SK-N-SH (cell line): ENCODE measurements around the gene PTPRG. TPM values are rescaled to one million over a fixed set of nuclear protein-coding genes. Genes with fewer than 3 reads are reported as not detected.

Source experiments
- CTCF ChIA-PET: fragments of 300-600, 350-600 bp; formaldehyde crosslinking; extraction: SDS; loops from one replicate; lab custom pipeline; 2021; lab: Yijun Ruan, JAX
- POLR2A ChIA-PET: fragments of 350-600 bp; sonication (Branson Sonifier 250); formaldehyde crosslinking; extraction: SDS; loops from one replicate; lab custom pipeline; 2020; ENCODE audit warnings: antibody characterized with exemption, inconsistent platforms; lab: Yijun Ruan, JAX
- DNase-seq: peaks from one replicate; pipeline ENCODE4 v3.0.0; 2012
- H2AFZ ChIP-seq: fragments of 200-600 bp; sonication (generic); 2 replicates; pipeline ENCODE4 v1.8.1; 2016; ENCODE audit warnings: antibody characterized with exemption, mild to moderate bottlenecking, low read depth
- H3F3A ChIP-seq: fragments of 200-600 bp; sonication (generic); replicated peaks from 2 replicates; pipeline ENCODE3; 2016; ENCODE audit warnings: antibody characterized with exemption, mild to moderate bottlenecking; ENCODE audit not compliant: insufficient read depth
- H3K27ac ChIP-seq, 2 experiments: fragments of 200-500 bp in 1 of 2; fragments of 200-600 bp in 1 of 2; sonication (Bioruptor generic) in 1 of 2; sonication (generic), shearing (Covaris generic) in 1 of 2; 2 replicates each; pipeline versions ENCODE4 v1.5.1 to v1.6.1; 2014 to 2016; ENCODE audit warnings: low read depth in 2 of 2, inconsistent platforms in 1 of 2, low read length in 1 of 2, mild to moderate bottlenecking in 1 of 2, mixed read lengths in 1 of 2
- H3K27me3 ChIP-seq: fragments of 200-600 bp; sonication (generic), shearing (Covaris generic); 2 replicates; pipeline ENCODE4 v1.6.1; 2016; ENCODE audit warnings: mixed run types; ENCODE audit not compliant: insufficient read depth
- H3K36me3 ChIP-seq, 2 experiments: fragments of 200-500 bp in 1 of 2; fragments of 200-600 bp in 1 of 2; sonication (Bioruptor generic) in 1 of 2; sonication (generic) in 1 of 2; replicated peaks in 1 of 2; 2 replicates each; pipeline versions ENCODE3 to v1.5.1; 2014 to 2016; ENCODE audit warnings: low read length in 1 of 2, mild to moderate bottlenecking in 1 of 2; ENCODE audit not compliant: insufficient read depth in 2 of 2, control insufficient read depth in 1 of 2
- H3K4me1 ChIP-seq, 2 experiments: fragments of 200-500 bp in 1 of 2; fragments of 200-600 bp in 1 of 2; sonication (Bioruptor generic) in 1 of 2; sonication (generic), shearing (Covaris generic) in 1 of 2; 2 replicates each; pipeline versions ENCODE4 v1.5.1 to v1.6.1; 2014 to 2016; ENCODE audit warnings: low read depth in 1 of 2, low read length in 1 of 2, mixed run types in 1 of 2; ENCODE audit not compliant: insufficient read depth in 2 of 2, control insufficient read depth in 1 of 2
- H3K4me2 ChIP-seq: fragments of 200-600 bp; sonication (generic), shearing (Covaris generic); 2 replicates; pipeline ENCODE4 v1.6.1; 2017; ENCODE audit warnings: mixed run types
- H3K4me3 ChIP-seq, 2 experiments: fragments of 200-500 bp in 1 of 2; fragments of 200-600 bp in 1 of 2; sonication (Bioruptor generic) in 1 of 2; sonication (generic), shearing (Covaris generic) in 1 of 2; 2 replicates each; pipeline versions ENCODE4 v1.5.1 to v1.8.1; 2014 to 2016; ENCODE audit warnings: low read depth in 2 of 2, inconsistent platforms in 1 of 2, low read length in 1 of 2, mild to moderate bottlenecking in 1 of 2, mixed read lengths in 1 of 2, moderate library complexity in 1 of 2
- H3K79me2 ChIP-seq: fragments of 200-600 bp; sonication (generic); 2 replicates; pipeline ENCODE4 v1.8.1; 2017; ENCODE audit warnings: mild to moderate bottlenecking; ENCODE audit not compliant: insufficient read depth
- H3K9ac ChIP-seq: fragments of 200-600 bp; sonication (generic); 2 replicates; pipeline ENCODE4 v1.6.1; 2017; ENCODE audit warnings: mixed run types
- H3K9me2 ChIP-seq: fragments of 200-600 bp; sonication (generic); 2 replicates; pipeline ENCODE4 v1.6.1; 2017; ENCODE audit warnings: mixed run types
- H3K9me3 ChIP-seq: fragments of 200-600 bp; sonication (generic); 2 replicates; pipeline ENCODE4 v1.6.1; 2017; ENCODE audit warnings: mixed run types, mild to moderate bottlenecking, moderate library complexity
- H4K20me1 ChIP-seq: fragments of 200-600 bp; sonication (generic); 2 replicates; pipeline ENCODE4 v1.6.1; 2017; ENCODE audit warnings: mild to moderate bottlenecking, mixed run types; ENCODE audit not compliant: insufficient read depth
- EZH2phosphoT487 ChIP-seq: fragments of 200-600 bp; sonication (generic); IDR thresholded peaks from 2 replicates; pipeline ENCODE4 v1.6.1; 2017; ENCODE audit warnings: low read depth, mixed run types, mild to moderate bottlenecking, antibody characterized with exemption, moderate library complexity, borderline replicate concordance
- FOSL2 ChIP-seq: IDR thresholded peaks from 2 replicates; pipeline ENCODE4 v1.4.0; 2012; ENCODE audit warnings: low read depth, mild to moderate bottlenecking, moderate library complexity, borderline replicate concordance
- FOXJ3 ChIP-seq: sonication (generic); formaldehyde crosslinking; IDR thresholded peaks from 2 replicates; pipeline ENCODE4 v1.5.1; 2020; ENCODE audit warnings: mild to moderate bottlenecking, missing genetic modification reagents
- GABPA ChIP-seq: IDR thresholded peaks from 2 replicates; pipeline ENCODE4 v1.4.0; 2012; ENCODE audit warnings: low read depth, mild to moderate bottlenecking
- JUND ChIP-seq: IDR thresholded peaks from 2 replicates; pipeline ENCODE4 v1.4.0; 2012
- NFIC ChIP-seq: IDR thresholded peaks from 2 replicates; pipeline ENCODE4 v1.4.0; 2012; ENCODE audit warnings: borderline replicate concordance
- NRF1 ChIP-seq: IDR thresholded peaks from 2 replicates; pipeline ENCODE4 v1.6.1; 2012; ENCODE audit warnings: low read depth, mild to moderate bottlenecking, low read length
- POLR2AphosphoS5 ChIP-seq: IDR thresholded peaks from 2 replicates; pipeline ENCODE4 v1.6.1; 2012; ENCODE audit warnings: low read depth, low read length
- RAD21 ChIP-seq: IDR thresholded peaks from 2 replicates; pipeline ENCODE4 v1.6.1; 2012; ENCODE audit warnings: mild to moderate bottlenecking, low read length
- RFX5 ChIP-seq: IDR thresholded peaks from 2 replicates; pipeline ENCODE4 v1.6.1; 2012; ENCODE audit warnings: mild to moderate bottlenecking, improper control_type of control experiment, low read length
- RXRA ChIP-seq: IDR thresholded peaks from 2 replicates; pipeline ENCODE4 v1.4.0; 2012; ENCODE audit warnings: low read depth, mild to moderate bottlenecking, borderline replicate concordance
- SIN3A ChIP-seq: IDR thresholded peaks from 2 replicates; pipeline ENCODE4 v1.6.1; 2012; ENCODE audit warnings: low read depth, mild to moderate bottlenecking, low read length, moderate library complexity, borderline replicate concordance
- TCF12 ChIP-seq: IDR thresholded peaks from 2 replicates; pipeline ENCODE4 v1.4.0; 2012
- YY1 ChIP-seq: IDR thresholded peaks from 2 replicates; pipeline ENCODE4 v1.4.0; 2012; ENCODE audit warnings: low read depth, mild to moderate bottlenecking
- WGBS: methylation state at CpG from one replicate; pipeline ENCODE4 v1.1.6; 2017; ENCODE audit warnings: low lambda C conversion rate; 5-methylcytosine and 5-hydroxymethylcytosine counted together
- polyA plus RNA-seq, 3 experiments: library from polyadenylated mRNA; depleted of rRNA; stranded (reverse); fragments of >200 nt; gene quantifications; 2 replicates each; pipeline ENCODE4 v1.2.3, GENCODE V29; 2012
- TF ChIP-seq, protein P1 (sequence below): fragments of 150-350 bp; IDR thresholded peaks from 2 replicates; pipeline ENCODE4 v1.6.1; 2016; ENCODE audit warnings: mild to moderate bottlenecking, low read depth, low read length

Gene PTPRG
- polyA plus RNA-seq, 1 of the 3 experiments (the other 2 are of a cell fraction) = 14.1 TPM

DNA sequence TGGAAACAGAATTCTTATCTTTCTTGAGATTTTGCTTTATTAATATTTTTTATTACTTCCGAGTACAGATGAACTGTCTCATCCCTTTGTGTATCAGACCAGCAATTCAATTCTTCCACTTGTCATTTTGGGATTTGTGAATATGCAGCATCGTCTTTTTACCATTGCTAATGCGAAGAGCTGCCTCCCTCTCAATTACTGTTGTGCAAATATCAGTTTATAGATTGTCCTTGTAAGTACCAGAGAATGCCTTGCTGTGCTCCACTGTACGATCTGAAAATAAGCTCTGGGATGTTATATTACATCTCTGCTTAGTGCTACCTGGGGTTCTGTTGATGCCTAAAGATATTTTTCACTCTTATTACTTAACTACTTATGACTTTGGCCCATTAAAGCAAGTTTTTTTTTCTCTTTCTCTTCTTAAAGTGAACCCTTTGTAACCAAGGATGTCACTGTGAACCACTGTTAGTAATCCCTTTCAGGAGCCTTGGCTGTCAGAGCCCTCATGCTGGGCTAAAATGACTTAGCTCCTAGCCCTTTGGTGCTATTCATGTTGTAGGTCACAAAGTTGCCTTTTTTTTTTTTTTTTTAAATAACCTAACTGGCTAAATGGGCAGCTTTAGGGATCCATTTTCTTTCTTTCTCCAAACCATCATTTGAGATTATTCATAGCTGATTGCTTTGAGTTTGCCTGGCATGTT is 429.1 kb downstream of the PTPRG start:
- Histone ChIP-seq H3K9ac (no peak overlapping the region), H3K4me2 (no peak overlapping the region), H3K36me3 (peaks cover 0 to 3% of the 10 kb centered on the region in 2 experiments), H3K4me1 (no peaks in the 10 kb centered on the region), H3K79me2 (peaks cover 2% of the 10 kb centered on the region; the same call in 1 of the 2 replicates), H3F3A (no peaks in the 10 kb centered on the region), H2AFZ (no peak overlapping the region), H3K9me2 (no peaks in the 10 kb centered on the region), H3K4me3 (no peak overlapping the region), H4K20me1 (no peaks in the 10 kb centered on the region), H3K27ac (no peak overlapping the region), H3K9me3 (no peaks in the 10 kb centered on the region), H3K27me3 (no peaks in the 10 kb centered on the region)
- CTCF ChIA-PET = interaction anchor here (0.8 to 0.9 kb wide), 2 partner anchors 20 to 459 kb away, joined by 3 to 4 read pairs; no protein-coding TSS in a partner anchor
- 89% methylated on average over 4 of the region's 4 CpGs for WGBS
- POLR2A ChIA-PET = no interaction called here
- TF ChIP-seq POLR2AphosphoS5 = no peak
- no peak for TF ChIP-seq JUND
- TF ChIP-seq RXRA = no peak
- TF ChIP-seq, protein P1, sequence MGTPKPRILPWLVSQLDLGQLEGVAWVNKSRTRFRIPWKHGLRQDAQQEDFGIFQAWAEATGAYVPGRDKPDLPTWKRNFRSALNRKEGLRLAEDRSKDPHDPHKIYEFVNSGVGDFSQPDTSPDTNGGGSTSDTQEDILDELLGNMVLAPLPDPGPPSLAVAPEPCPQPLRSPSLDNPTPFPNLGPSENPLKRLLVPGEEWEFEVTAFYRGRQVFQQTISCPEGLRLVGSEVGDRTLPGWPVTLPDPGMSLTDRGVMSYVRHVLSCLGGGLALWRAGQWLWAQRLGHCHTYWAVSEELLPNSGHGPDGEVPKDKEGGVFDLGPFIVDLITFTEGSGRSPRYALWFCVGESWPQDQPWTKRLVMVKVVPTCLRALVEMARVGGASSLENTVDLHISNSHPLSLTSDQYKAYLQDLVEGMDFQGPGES = no peak
- no peak for TF ChIP-seq GABPA
- no peak for TF ChIP-seq YY1
- TF ChIP-seq EZH2phosphoT487 = no peak
- TF ChIP-seq SIN3A = no peak
- no peak for TF ChIP-seq NRF1
- TF ChIP-seq FOSL2 = no peak
- no peak for TF ChIP-seq RAD21
- no peak for TF ChIP-seq FOXJ3
- no peak for TF ChIP-seq TCF12
- no peak for TF ChIP-seq RFX5
- no peak for DNase-seq

DNA sequence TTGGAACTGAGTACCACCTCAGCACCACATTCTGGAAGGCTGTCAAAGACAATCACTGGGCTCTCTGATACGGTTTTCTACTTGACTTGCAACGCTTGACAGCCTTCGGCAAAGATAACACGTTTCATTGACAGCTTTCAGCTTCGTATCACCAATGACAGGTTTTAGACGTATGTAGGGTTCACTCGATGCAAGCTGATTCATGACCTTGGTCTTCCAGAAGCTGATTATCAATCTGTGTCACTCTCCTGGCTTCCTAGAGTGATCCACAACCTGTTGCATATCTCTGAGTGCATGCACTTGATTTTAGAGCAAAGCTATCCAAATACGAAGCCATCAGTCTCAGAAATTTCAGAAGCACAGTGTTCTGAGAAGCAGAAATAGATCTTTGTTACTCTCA is 430.3 kb downstream of the PTPRG start:
- no peaks in the 10 kb centered on the region for H3K9me2 ChIP-seq
- H3K4me1 ChIP-seq = no peaks in the 10 kb centered on the region; a peak in 1 of 4 replicates
- no peaks in the 10 kb centered on the region for H4K20me1 ChIP-seq
- POLR2A ChIA-PET = no interaction called here
- H3F3A ChIP-seq = no peaks in the 10 kb centered on the region
- no peak overlapping the region for H3K4me3 ChIP-seq
- H3K9me3 ChIP-seq = no peaks in the 10 kb centered on the region
- H3K27ac ChIP-seq = no peak overlapping the region
- no peaks in the 10 kb centered on the region for H3K27me3 ChIP-seq
- H3K4me2 ChIP-seq = no peak overlapping the region
- no peak overlapping the region for H3K9ac ChIP-seq
- H3K36me3 ChIP-seq = peaks cover 0 to 3% of the 10 kb centered on the region in 2 experiments
- 92% methylated on average over 8 of the region's 8 CpGs for WGBS
- CTCF ChIA-PET = no interaction called here
- no peak overlapping the region for H2AFZ ChIP-seq
- DNase-seq = no peak
- H3K79me2 ChIP-seq = no peaks in the 10 kb centered on the region; the same call in 1 of the 2 replicates
- TF ChIP-seq EZH2phosphoT487 (no peak), NFIC (no peak)
- TF ChIP-seq, all 33 proteins: peak for 0
